Ishikawa (cell line): ENCODE measurements around the gene MEX3C.

Experiments used
- CEBPB ChIP-seq: IDR thresholded peaks from 2 replicates; pipeline ENCODE4 v1.6.1; 2012
- CREB1 ChIP-seq: IDR thresholded peaks from 2 replicates; pipeline ENCODE4 v1.6.1; 2012; ENCODE audit warnings: low read depth
- EGR1 ChIP-seq: IDR thresholded peaks from 2 replicates; pipeline ENCODE4 v1.6.1; 2012
- EP300 ChIP-seq: IDR thresholded peaks from 2 replicates; pipeline ENCODE4 v1.6.1; 2012; ENCODE audit warnings: borderline replicate concordance
- FOXM1 ChIP-seq: IDR thresholded peaks from 2 replicates; pipeline ENCODE4 v1.6.1; 2012; ENCODE audit warnings: low read depth, borderline replicate concordance
- NFIC ChIP-seq: IDR thresholded peaks from 2 replicates; pipeline ENCODE4 v1.6.1; 2012
- RAD21 ChIP-seq: IDR thresholded peaks from 2 replicates; pipeline ENCODE4 v1.6.1; 2012; ENCODE audit warnings: low read depth
- TAF1 ChIP-seq: IDR thresholded peaks from 2 replicates; pipeline ENCODE4 v1.6.1; 2012; ENCODE audit warnings: low read depth, mild to moderate bottlenecking
- TCF12 ChIP-seq: IDR thresholded peaks from 2 replicates; pipeline ENCODE4 v1.6.1; 2012; ENCODE audit warnings: low read depth
- TEAD4 ChIP-seq: IDR thresholded peaks from 2 replicates; pipeline ENCODE4 v1.6.1; 2012
- YY1 ChIP-seq: IDR thresholded peaks from 2 replicates; pipeline ENCODE4 v1.6.1; 2012; ENCODE audit warnings: low read depth
- ZBTB7A ChIP-seq: IDR thresholded peaks from 2 replicates; pipeline ENCODE4 v1.6.1; 2012; ENCODE audit warnings: low read depth
- TF ChIP-seq, protein P1 (sequence below): IDR thresholded peaks from 2 replicates; pipeline ENCODE4 v1.6.1; 2012; ENCODE audit warnings: low read depth, mild to moderate bottlenecking
- TF ChIP-seq, protein P2 (sequence below): IDR thresholded peaks from 2 replicates; pipeline ENCODE4 v1.6.1; 2012
- TF ChIP-seq, protein P3 (sequence below): IDR thresholded peaks from 2 replicates; pipeline ENCODE4 v1.6.1; 2012

MEX3C gene

DNA sequence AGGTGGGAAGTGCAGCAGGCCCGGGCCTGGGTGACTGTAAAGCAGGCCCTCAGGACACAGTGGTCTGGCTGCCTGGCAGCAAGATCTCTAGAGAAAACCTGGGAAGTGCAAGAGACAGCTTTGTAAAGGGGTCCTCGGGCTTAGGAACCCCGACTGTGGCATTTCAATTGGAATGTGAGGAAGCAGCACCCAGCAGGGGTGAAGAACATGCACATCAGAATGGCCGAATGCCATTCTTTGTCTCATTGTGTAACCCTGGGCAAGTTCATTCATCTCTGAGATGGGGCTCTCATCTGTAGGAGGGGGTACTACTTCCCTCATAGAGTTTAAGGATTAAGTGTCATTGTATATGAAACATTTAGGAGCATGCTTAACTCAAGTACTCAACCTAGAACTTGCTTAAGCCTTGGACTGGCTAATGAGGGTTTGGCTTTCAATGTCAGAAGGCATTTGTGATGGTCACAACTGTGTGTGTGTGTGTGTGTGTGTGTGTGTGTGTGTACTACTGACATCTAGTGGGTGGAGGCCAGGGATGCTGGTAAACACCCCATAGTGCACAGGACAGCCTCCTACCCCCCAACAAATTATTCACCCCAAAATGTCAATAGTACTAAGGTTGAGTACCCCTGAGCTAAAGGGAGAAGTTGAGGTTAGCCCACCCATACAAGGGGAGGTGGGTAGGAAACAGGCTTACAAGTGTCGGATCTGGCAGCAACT, 29.3 kb downstream of the MEX3C start:
- TF ChIP-seq, protein P1, sequence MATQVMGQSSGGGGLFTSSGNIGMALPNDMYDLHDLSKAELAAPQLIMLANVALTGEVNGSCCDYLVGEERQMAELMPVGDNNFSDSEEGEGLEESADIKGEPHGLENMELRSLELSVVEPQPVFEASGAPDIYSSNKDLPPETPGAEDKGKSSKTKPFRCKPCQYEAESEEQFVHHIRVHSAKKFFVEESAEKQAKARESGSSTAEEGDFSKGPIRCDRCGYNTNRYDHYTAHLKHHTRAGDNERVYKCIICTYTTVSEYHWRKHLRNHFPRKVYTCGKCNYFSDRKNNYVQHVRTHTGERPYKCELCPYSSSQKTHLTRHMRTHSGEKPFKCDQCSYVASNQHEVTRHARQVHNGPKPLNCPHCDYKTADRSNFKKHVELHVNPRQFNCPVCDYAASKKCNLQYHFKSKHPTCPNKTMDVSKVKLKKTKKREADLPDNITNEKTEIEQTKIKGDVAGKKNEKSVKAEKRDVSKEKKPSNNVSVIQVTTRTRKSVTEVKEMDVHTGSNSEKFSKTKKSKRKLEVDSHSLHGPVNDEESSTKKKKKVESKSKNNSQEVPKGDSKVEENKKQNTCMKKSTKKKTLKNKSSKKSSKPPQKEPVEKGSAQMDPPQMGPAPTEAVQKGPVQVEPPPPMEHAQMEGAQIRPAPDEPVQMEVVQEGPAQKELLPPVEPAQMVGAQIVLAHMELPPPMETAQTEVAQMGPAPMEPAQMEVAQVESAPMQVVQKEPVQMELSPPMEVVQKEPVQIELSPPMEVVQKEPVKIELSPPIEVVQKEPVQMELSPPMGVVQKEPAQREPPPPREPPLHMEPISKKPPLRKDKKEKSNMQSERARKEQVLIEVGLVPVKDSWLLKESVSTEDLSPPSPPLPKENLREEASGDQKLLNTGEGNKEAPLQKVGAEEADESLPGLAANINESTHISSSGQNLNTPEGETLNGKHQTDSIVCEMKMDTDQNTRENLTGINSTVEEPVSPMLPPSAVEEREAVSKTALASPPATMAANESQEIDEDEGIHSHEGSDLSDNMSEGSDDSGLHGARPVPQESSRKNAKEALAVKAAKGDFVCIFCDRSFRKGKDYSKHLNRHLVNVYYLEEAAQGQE = no peak
- no peak for TF ChIP-seq TCF12
- TF ChIP-seq, protein P2, sequence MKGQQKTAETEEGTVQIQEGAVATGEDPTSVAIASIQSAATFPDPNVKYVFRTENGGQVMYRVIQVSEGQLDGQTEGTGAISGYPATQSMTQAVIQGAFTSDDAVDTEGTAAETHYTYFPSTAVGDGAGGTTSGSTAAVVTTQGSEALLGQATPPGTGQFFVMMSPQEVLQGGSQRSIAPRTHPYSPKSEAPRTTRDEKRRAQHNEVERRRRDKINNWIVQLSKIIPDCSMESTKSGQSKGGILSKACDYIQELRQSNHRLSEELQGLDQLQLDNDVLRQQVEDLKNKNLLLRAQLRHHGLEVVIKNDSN = no peak

DNA sequence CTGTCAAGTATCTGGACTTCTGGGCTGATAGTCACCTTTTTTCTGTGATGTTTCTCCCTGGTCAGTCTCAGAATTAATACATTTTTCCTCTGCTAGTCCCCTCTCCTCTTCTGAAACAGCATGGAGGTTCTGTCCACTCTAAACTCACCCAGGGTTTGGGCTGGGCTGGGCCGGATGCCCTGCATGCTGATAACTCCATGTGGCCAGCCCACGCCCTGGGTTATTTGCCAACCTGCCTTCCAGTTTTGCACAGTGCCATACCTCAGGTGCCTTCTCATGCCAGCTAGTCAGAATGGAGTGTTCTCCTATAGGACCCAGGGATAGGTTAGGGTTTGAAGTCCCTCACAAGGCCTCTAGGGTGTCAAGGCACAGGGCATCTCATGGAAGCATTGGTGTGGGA, 32.2 kb downstream of the MEX3C start:
- TF ChIP-seq NFIC (no peak), TEAD4 (no peak), TCF12 (no peak), EGR1 (no peak), FOXM1 (no peak), CREB1 (no peak), TAF1 (no peak), ZBTB7A (no peak), EP300 (no peak), YY1 (no peak), RAD21 (no peak), CEBPB (no peak)
- TF ChIP-seq, protein P3, sequence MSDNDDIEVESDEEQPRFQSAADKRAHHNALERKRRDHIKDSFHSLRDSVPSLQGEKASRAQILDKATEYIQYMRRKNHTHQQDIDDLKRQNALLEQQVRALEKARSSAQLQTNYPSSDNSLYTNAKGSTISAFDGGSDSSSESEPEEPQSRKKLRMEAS = no peak
- TF ChIP-seq, protein P1 = no peak
- TF ChIP-seq, protein P2 = no peak

DNA sequence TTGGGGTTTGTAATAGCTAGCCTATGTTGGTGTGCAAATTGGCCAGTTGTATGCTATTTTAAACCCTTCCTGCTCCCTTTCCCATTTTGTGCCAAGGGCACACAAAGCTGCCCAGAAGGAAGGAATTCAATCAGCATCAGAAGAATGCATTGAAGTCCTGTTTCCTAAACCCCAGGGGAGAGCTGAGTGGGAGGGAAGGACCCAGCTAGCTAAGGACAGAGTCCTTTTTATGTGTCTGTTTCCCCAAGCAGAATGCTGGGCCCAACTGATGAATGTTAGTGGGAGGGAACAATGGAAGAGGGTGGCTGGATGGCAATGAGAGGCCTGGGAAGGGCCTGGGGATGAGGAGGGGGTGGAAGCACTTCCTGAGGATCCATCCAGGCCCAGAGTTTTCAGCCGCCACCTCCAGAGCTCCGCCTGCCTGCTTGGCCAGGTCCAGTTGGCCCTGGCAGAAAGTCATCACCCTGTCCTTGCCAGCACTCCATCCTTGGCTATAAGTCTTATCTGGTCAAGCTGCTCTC, 32.7 kb downstream of the MEX3C start:
- TF ChIP-seq EGR1 = no peak

DNA sequence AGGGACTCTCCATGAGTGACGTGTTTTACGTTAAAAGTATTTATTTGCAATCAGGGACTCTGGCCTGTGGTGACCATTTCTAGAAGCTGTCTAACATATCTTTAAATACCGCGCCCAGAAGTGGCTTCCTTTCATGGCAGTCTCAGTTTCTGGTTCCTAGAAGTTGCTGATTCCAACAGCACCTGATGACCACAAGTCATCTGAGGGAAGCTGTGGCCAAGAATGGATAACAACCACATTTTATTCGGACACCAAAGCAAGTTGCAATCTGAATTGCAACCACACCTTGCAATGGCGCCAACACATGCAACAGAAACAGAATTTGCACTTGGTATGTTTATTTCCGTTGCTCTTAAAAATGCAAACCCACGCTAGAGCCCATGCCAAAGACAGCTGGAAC, 33.1 kb downstream of the MEX3C start:
- TF ChIP-seq CREB1 (no peak), EGR1 (no peak), EP300 (no peak), TCF12 (no peak), CEBPB (no peak), NFIC (no peak), YY1 (no peak), ZBTB7A (no peak), TAF1 (no peak), FOXM1 (no peak), RAD21 (no peak), TEAD4 (no peak)
- TF ChIP-seq, protein P3 = no peak
- TF ChIP-seq, protein P2 = no peak
- TF ChIP-seq, protein P1 = no peak
